Ishikawa (cell line): ENCODE results near the gene SLC12A5.

Experiments used
- CEBPB ChIP-seq: IDR thresholded peaks from 2 replicates; pipeline ENCODE4 v1.6.1; 2012
- CREB1 ChIP-seq: IDR thresholded peaks from 2 replicates; pipeline ENCODE4 v1.6.1; 2012; ENCODE audit warnings: low read depth
- EGR1 ChIP-seq: IDR thresholded peaks from 2 replicates; pipeline ENCODE4 v1.6.1; 2012
- EP300 ChIP-seq: IDR thresholded peaks from 2 replicates; pipeline ENCODE4 v1.6.1; 2012; ENCODE audit warnings: borderline replicate concordance
- FOXM1 ChIP-seq: IDR thresholded peaks from 2 replicates; pipeline ENCODE4 v1.6.1; 2012; ENCODE audit warnings: low read depth, borderline replicate concordance
- MAX ChIP-seq: IDR thresholded peaks from 2 replicates; pipeline ENCODE4 v1.6.1; 2012
- NFIC ChIP-seq: IDR thresholded peaks from 2 replicates; pipeline ENCODE4 v1.6.1; 2012
- RAD21 ChIP-seq: IDR thresholded peaks from 2 replicates; pipeline ENCODE4 v1.6.1; 2012; ENCODE audit warnings: low read depth
- REST ChIP-seq: IDR thresholded peaks from 2 replicates; pipeline ENCODE4 v1.6.1; 2012; ENCODE audit warnings: low read depth, mild to moderate bottlenecking
- TAF1 ChIP-seq: IDR thresholded peaks from 2 replicates; pipeline ENCODE4 v1.6.1; 2012; ENCODE audit warnings: low read depth, mild to moderate bottlenecking
- TCF12 ChIP-seq: IDR thresholded peaks from 2 replicates; pipeline ENCODE4 v1.6.1; 2012; ENCODE audit warnings: low read depth
- TEAD4 ChIP-seq: IDR thresholded peaks from 2 replicates; pipeline ENCODE4 v1.6.1; 2012
- USF1 ChIP-seq: IDR thresholded peaks from 2 replicates; pipeline ENCODE4 v1.6.1; 2012
- YY1 ChIP-seq: IDR thresholded peaks from 2 replicates; pipeline ENCODE4 v1.6.1; 2012; ENCODE audit warnings: low read depth
- ZBTB7A ChIP-seq: IDR thresholded peaks from 2 replicates; pipeline ENCODE4 v1.6.1; 2012; ENCODE audit warnings: low read depth

Gene SLC12A5

GRCh38 chr20:45993197-45993951 is 35.6 kb upstream of the SLC12A5 start:
- TF ChIP-seq YY1 = peak; percentile 61; the same call in 1 of the 2 replicates
- no peak for TF ChIP-seq ZBTB7A
- no peak for TF ChIP-seq EGR1
- peak; percentile 36; the same call in 1 of the 2 replicates for TF ChIP-seq MAX
- peak; percentile 30; the same call in 1 of the 2 replicates for TF ChIP-seq TCF12
- peak; percentile 36; the same call in 1 of the 2 replicates for TF ChIP-seq EP300
- TF ChIP-seq CEBPB = peak; percentile 85

GRCh38 chr20:45994761-45995493 is 34.1 kb upstream of the SLC12A5 start:
- no peak for TF ChIP-seq EGR1
- no peak for TF ChIP-seq TEAD4
- TF ChIP-seq YY1 = no peak
- TF ChIP-seq FOXM1 = no peak

- no peak for TF ChIP-seq CREB1
Observed at GRCh38 chr20:45997187-45997586, 31.8 kb upstream of the SLC12A5 start.

DNA sequence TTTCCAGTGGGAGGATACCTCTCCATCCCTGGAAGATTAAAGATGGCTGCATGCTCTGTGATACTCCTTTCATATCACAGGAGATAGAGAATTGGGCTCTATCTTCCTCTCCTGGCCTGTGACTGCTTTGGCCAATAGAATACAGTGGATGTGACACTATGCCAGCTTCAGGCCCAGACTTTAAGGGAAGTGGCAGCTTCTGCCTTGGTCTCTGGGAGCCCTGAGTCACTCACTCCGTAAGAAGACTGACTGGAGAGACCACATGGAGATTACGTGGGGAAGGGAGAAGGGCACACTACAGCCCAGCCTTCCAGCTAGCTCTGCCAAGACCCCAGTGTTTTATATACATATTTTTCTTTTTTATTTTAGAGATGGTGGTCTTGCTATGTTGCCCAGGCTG is 30.7 kb upstream of the SLC12A5 start:
- TF ChIP-seq MAX = no peak
- no peak for TF ChIP-seq REST
- no peak for TF ChIP-seq TEAD4
- TF ChIP-seq RAD21 = no peak
- no peak for TF ChIP-seq USF1
- TF ChIP-seq EGR1 = no peak
- TF ChIP-seq EP300 = no peak
- no peak for TF ChIP-seq TAF1
- TF ChIP-seq CREB1 = no peak
- no peak for TF ChIP-seq FOXM1
- TF ChIP-seq CEBPB = no peak
- no peak for TF ChIP-seq TCF12
- TF ChIP-seq ZBTB7A = no peak
- TF ChIP-seq YY1 = no peak
- TF ChIP-seq NFIC = no peak

GRCh38 chr20:45998761-45999160 is 30.3 kb upstream of the SLC12A5 start:
- TF ChIP-seq CEBPB (no peak), TCF12 (no peak), RAD21 (no peak), TAF1 (no peak), MAX (no peak), ZBTB7A (no peak), CREB1 (no peak), NFIC (no peak), FOXM1 (no peak), USF1 (no peak), EGR1 (no peak)

DNA sequence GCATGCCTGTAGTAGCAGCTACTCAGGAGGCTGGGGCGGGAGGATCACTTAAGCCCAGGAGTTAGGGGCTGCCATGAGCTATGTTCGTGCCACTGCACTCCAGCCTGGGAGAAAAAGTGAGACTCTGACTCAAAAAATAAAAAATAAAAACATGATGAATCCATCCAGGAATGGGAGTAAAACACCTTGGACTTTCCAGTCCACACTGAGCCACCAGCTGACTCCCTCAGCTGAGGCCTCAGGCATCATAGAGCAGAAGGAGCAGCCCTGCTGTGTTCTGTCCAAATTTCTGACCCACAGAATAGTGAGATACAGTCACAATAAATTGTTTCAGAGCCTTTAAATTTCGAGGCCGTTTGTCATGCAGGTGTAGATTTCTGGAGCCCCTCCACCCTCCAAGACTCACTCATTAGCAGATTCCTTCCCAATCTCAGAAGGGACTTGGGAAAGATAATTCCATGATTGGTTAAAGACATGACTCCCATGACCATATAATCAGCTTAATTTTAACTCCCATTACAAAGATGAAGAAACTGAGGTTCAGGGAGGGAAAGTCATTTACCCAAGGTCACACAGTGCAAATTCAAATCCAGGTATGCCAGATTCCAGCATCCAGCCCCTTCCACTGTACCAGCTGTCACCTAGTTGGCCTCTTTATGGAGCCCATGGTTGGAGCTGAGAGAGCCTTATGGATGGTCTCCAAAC is 29.3 kb upstream of the SLC12A5 start:
- no peak for TF ChIP-seq USF1
- no peak for TF ChIP-seq REST
- TF ChIP-seq EP300 = no peak
- no peak for TF ChIP-seq TAF1
- TF ChIP-seq RAD21 = no peak
- TF ChIP-seq FOXM1 = no peak
- no peak for TF ChIP-seq NFIC
- no peak for TF ChIP-seq TEAD4
- no peak for TF ChIP-seq CREB1
